Measurements from ENCODE around the gene CATSPER3. TPM values are rescaled to one million over a fixed set of nuclear protein-coding genes. Genes with fewer than 3 reads are reported as not detected.

The CATSPER3 gene
- polyA plus RNA-seq, 5 donors, result 0.74 to 1.1 (median 0.89) TPM

DNA sequence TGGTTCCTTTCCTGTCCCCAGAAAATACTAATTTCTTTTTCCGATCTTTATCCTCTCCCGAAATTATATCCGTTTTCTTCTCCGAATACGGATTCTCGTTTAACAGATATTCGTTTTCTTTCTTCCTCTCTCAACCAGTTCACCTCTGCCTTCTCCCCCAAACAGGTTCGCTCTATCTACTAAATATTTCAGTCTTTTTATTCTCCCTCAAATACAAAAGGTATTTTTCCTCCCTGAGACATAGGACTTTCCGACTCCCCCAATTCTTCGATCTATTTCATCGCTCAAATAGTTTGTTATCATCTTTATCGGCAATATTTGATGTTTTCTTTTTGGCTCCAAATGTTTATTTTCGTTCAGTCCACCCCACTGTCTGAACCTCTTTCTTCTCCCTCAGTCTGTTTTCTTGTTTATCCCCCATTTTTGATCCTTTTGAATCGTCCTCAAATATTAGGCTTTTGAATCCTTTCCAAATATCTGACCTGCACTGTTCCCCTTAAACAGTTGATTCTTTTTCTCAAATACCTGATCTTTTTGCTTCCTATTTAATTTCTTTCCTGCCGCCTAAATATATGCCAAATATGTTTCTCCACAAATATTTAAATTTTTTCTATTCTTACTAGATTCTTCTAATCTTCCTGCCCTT is 61.9 kb downstream of the CATSPER3 start:
- DNase-seq, result no peak

DNA sequence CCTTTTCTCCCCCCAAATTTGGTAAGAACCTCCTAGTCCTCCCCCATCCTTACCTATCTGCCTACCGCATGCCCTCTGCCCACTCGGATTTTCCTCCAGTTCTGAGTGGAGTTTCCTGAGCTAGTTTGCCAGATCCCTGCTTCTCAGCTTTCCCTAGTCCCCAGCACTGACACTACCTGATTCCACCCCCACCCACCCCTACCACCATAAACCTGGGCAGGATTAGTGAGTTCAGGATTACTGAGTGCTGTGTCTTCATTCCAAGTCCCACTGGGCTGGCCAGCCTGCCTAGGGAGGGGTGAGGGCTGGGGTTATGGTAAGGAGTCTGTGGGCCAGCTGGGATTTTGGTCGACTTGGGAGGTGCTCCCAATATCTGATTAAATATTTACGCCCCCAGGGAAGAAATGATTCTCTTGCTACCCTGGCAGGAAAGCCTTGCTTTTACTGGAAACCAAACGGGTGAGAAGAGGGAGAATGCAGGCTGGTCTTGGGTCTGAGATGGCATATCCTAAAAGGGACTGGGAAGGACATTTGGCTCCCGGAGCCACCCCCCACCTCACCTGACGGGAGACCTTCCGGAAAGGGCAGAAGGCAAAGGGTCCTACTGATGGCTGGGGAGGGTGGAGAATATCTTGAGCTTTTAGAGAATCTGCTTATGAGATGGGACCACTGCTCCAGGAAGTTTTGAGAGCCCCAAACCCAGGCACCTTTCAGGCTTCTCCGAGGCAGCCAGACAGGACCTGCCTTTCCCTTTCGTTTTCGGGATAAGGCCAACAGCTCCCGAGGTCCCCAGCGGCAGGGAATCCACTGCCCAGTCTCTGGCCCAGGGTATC is 62.6 kb downstream of the CATSPER3 start:
- DNase-seq, result no peak

DNA sequence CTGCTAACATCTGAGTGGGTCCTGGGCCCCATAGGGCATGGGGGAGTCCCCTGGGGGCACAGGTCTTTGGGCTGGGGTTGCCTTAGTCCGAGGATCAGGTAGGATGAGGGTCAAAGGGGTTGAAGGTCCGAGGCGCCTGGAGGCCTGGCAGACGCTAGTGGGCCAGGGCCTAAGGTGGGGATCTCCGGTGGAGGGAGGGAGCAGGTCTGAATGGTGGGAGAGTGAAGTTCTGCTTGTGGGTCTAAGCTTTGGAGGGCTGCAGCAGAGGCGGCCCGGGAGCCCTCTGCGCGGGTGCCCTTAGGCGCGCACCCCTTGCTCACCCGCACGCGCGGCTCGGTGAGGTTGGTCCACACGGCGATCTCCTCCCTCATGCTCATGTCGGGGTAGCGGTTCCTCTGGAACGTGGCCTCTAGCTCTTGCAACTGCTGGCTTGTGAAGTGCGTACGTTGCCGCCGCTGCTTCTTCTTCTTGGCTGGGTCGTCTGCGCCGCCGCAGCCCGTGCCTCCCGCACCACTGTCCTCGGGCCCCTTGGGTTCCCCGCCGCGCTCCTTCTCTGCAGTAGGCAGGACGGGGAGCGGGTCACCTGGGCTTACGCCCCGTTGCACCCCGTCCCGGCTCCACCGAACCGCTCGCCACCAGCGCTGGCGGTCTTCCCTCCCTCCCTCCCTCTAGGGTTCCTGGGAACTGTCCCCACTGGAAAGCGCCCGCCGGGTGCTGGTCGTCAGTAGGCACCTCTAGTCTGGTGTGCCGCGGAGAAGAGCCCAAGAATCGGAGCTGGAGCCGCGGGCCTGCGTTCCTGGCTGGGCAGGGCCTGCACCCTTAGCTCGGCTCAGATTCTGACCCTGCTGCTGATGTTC is 63.5 kb downstream of the CATSPER3 start:
- DNase-seq, result no peak

DNA sequence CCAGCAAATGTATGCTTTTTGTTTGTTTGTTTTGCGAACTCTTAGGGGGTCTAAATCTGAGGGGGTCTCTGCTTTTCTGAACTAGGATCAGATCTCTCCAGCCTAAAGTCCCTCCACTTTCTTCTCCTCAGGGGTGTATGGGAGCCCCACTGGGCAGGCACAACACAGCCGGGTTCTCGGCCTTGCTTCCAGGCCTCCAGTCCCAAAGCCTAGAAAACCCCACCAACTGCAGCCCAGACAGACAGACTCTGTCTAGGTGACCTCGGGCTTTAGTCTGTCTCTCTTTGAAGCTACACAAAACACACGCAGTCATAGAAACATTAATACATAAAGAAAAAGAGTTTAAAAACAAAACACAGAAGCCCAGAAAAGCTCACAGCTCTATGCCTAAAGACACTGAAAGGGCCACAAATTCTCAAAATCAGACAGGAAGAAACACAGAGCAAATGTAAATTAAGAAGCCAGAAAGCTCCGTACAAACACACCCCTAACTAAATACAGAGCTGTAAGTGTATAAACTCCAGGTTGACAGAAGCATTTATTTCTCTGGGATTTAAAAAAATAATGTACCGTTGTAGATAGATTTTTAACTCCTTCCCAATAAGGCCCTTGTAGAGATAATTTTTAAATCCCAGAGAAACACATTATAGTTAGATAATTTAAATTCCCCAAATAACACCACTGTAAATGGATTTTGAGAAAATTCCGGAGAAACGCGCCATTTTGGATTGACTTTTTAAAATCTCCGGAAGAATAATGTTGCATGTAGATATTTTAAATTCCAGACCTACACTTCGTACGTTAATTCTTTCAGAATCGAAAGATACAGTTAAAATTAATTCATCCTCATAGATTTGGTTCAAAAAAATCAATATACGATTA is 64.3 kb downstream of the CATSPER3 start:
- no peak for DNase-seq

DNA sequence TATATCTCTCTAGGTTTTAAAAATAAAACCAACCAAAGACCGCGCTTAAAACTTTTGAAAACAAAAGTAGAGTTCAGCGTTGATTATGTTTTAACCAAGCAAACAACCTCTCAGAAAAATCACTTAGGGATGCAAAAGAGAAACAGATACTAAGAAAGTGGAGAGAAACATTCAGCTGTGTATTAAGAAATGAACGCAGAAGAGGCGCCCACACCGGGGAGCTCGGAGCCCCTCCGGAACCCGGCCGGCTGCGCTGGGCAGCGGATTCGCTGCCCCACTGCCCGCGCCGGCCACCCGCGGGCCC is 64.9 kb downstream of the CATSPER3 start:
- DNase-seq, result no peak

DNA sequence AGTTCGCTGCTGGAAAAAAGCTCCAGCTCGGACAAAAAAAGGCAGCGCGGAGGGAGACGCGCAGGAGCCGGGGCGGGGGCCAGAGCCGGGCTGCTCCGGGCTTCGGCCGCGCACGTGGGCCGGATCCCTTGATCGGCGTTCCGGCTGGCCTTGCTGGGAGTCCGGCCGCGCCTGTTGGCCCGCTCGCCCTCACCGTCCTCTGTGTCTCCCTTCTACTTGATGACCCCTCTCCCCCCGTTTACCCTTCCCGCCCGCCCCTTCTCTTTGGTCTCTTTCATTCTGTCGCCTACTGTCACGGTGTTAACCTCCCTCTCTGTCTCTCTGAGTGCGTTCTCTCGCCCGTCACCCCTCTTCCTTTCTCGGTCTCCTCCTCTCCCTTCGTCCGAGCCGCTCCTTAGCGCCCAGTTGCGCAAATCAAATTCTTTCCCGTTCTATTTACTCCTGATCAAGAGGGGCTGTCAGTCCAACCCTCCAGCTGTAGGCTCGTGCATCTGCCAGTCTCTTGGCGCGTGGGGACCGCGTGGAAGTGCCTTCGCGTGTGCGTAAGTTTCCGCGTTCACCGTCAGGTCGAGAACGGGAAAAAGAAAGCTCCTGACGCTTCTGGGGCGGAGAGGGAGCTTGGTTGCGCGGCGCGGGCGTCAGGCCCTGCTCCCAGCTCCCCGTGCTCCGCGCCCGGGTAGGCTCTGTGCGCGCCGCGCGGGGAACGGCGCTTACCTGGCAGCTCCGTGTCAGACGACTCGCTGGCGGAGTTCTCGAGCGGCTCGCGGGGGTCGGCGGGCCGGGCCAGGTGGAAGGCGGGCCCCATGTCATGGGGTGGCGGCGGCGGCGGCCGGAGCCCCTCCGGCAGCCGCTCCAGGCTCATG is 65.5 kb downstream of the CATSPER3 start:
- no peak for DNase-seq

DNA sequence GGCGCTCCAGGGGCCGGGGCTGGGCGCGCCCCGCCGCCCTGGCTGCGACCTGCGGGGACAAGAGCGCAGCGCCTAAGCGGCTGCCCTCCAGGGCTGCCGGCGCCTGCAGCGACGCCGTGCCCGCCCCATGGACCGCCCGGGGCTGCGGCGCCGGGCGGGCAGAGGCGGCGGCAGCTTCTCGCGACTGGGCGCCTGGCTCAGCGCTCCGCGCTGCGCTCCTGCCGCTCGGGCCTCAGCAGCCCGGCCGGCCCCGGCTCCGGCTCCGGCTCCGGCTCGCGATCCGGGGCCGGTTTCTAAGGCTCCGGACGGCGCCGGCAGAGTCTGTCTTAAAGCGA is 66.2 kb downstream of the CATSPER3 start, which contains the start of gene PITX1:
Gene PITX1 (minus strand): TSS at position 328 of the 335 bp plus-strand sequence. CDS start 347 bp downstream, outside the sequence.
- DNase-seq, result no peak

DNA sequence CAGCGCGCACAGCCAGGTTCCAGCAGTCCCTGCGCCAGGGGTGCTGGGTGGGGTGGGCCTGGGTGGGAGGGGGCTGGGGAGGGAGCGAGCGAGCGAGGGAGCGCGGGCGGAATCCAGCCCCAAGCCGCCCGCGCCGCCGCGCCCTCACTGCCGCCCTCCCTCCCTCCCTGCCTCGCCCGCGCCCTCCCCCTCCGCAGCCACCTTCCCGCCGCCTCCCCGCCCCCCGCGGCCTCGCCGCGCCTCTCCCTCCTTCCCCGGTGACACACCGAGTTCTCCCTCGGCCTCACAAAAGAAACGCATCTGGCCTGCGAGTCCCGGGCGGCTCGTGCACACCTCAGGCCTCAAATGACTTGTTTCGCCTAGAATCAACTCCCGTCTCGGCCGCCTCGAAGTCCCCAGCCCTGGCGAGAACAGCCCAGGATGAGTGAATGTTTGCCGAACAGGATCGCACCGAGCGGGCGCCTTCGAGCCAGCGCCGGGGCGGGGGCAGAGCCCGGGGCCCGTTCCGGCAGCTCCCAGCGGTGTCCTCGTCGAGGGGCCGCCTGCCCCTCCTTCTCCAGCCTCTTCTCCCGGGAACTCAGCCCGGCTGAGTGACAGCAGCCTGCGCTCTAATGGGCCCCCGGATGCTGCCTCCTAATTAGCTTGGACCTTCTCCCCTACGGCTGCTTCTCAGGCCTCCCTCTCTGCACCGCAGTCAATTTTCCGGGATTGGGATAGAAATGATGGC is 66.7 kb downstream of the CATSPER3 start:
- DNase-seq, result no peak

DNA sequence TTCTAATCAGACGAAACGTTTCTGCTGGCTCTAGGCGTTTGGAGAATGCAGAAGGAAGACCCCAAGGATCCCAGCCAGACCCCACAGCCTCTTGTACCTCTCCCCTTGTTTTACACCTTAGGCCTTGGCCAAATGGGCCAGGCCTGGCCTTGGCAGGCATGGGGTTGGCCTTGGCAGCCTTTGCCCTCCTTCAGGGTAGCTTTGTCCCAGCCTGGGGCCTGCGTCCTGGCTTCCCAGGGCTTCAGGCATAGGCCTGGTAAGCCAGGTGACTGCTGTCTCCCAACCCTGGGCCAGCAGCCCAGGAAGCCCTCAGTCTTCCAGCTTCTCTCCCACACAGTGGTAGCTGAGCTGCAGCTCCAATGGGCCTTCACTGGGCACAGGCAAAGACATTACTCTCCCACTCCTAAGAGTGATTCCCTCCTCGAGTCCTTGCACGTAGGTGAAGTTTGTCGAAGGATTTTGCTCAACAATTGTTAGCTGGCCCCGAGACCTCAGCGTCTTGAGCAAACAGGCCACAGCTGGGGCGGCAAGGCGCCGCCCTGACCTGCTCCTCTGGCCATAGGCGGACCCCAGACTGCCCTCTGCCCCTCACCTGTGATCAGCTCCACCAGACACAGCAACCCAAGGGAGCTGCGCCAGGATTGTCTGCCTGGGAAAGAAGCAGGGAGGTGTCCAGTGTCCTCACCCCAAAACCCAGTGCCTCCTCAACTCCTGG is 67.4 kb downstream of the CATSPER3 start:
- DNase-seq, result no peak

DNA sequence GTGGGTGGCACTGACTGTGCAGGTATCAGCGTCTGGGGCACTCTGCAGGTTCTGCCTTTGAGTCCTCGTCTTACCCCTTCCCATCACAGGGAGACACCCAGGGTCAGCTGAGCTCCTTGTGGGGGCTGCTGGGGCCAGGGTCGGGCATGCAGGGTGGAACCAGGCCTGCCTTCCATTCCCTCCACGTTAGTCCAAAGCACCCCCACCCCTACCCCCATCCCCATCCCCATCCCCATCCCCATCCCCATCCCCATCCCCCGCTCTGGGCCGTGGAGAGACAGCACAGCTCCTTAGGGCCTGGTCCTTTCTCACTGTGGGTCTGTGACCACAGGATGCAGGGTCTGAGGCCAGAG is 67.9 kb downstream of the CATSPER3 start:
- no peak for DNase-seq

DNA sequence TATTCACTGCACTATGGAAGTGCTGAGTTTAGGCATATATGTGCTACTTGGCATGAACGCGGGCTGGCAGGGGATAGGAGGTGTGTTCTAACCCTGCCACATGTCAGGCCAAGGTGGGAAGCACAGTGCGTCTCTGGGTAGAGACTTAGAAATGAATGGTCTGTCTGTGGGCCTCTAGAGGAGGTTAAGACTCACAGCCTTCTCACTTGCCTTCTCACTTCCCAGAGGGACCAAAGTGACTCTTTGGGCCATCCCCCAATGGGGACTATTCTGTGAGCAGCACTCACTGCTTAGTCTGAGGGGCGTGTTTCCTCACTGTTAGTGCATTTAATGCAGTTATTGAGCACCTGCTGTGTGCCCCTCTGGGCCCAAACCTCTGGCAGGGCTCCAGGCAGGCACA is 68.7 kb downstream of the CATSPER3 start:
- DNase-seq, result no peak

DNA sequence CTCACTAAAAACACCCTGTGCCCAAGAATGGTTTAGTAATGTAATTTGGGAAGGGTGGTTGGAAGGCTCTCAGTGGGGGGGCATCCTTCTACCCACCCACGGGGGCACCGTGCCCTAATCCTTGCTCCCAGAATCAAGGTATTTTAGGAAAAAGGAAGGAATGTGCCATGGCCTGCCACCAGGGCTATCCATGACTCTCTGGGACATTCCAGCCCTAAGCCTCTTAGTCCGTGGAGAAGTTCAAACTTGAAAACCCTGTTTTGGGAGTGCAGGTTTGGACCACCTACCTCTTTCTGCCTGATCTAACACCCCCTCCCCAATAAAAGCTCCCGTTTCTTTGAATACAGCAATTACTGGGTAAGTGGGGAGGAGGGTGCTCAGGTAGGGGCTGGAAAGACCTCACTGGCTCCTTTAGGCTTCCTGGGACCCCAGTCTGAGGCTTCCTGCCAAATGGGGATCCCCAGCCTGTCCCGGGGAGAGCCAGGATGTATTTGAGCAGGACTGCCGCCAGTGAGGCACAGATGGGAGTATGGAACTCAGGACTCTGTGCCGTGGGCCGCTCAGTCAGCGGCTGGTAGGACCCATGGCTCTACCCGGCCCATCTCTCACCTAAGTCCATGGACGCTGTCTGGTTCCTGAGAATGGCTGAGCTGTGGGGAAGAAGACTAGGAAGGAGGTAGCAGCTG is 70.0 kb downstream of the CATSPER3 start:
- DNase-seq, result no peak

DNA sequence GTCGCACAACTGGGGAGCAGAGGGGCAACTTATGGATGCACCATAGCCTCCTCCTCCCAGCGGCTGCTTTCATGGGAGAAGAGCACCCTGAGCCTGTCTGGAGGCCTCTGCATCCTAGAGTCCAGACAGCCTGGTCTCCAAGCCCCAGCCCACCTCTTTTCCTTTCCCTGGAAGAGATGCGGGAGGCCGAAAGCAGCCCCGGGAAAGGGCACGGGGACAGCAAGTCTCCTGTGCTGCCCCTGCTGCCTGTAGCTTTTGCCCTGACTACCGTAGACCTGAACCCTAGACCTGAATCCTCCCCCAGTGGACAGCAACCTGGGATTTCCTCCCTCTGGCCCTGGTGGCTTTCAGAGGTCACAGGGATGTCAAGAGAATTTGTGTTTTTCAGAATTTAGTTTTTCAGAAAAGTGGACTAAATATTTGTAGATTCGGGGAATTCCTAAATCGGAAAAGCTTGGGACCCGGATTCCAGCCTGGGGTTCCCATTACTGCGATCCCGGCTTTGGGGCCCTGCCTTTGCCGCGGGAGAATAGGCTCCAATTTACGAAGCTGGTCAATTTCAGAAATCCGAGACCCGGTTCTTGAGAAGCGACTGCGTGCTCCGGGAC is 70.6 kb downstream of the CATSPER3 start:
- DNase-seq, result no peak

DNA sequence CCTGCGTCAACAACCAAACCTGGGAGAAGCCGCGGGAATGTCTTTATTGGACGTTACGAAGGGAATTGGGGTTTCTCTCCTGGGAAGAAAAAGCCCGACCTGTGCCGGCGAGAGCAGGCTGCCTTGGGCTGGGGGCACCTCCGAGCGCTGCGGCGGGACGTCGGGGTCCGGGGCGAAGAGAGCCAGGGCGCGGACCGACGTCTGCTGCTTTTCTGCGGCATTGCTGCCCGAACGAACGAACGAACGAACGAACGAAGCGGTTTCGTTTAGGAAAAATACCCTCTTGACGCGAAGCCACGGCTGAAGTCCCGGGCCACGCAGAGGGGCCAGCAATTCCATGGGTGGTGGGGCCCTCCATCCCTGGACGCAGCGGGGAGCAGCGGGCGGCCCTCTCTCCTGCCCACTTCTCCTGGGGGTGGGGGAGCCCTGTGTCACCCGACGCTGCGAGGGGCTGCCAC is 71.1 kb downstream of the CATSPER3 start:
- no peak for DNase-seq

DNA sequence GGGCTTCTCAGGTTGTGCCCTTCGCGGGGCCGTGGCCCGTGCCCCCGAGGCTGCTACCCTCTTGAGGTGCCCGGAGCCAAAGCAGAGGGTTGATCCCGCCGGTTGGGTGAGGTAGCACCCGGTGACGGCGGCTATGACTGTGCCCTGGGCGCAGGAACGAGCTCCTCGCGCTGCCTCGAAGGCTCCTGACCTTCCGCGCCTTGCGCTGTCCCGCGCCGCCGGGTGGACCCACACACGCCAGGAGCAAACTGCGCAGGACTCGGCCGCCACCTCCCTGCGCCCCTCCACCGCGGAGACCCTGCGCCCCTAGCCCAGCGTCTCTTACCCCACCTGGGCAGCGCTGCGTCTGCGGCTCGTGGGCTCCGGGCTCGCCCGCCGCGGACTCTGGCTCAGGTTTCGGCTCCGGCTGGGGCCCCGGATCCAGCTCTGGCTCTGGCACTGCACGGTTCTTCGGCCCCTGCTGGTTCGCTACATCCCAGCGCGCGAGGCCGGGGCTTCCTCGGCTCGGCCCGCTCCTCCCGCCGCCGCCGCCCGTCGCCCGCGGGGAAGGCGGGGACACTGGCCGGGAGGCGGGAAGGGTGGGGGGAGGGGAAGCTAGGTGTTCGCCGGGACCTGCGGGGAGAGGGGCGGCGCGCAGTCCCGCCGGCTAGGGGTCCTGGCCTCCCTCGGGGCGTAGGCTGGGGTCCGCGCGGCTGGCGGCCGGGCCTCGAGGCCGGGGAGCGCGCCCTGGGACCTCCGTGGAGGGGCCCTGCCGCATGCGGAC is 71.7 kb downstream of the CATSPER3 start:
- no peak for DNase-seq

DNA sequence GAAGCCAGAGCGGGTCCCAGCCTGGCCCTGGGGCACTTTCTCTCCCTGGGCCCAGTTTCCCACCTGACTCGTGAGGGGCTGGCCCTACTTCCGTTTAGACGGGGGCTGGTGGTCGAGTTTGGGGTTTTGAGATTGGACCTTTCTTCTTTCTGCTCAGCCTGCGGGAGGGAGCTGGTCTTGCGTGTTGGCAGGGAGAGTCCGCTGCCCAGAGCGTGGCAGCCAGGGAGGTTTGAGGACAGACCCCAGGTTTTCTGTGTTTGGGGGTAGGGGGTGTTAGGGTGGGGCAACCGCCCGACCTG is 72.3 kb downstream of the CATSPER3 start:
- no peak for DNase-seq

DNA sequence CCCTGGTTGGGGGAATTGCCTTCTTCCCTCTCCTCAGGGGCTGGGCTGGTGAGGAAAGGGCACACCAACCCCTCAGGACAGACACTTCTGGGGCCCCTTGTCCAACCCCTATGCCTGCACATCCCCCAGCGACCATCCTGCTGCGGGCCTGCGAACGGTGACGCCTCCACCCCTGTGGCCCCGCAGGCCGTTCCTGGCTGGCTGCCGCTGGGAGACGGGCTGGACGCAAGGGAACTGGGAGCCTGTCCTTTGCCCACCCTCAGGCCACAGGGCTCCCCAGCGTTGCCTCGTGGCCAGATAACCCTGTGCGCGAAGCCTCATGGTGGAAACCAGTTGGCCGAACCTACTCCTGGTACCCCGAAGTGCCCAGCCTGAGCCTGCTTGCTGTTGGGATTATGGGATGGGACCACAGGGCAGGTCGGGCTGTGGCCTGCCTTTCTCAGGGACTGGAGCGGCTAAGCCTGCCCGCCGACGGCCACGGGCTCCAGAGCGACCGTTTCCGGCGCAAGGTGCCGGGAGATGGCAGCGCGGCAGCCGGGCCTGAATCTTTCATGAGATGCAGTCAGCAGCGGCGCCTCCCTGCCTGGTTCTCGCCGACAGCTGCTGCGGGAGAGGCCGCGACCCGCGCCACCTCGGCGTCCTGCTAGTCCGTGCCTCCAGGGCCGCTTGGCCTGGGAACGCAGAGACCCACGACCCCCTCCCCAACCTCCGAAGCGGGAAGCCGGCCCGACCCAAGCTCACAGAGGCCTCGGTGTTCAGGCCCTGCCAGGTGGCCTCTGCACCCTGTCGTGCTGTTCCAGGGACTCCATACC is 72.8 kb downstream of the CATSPER3 start:
- no peak for DNase-seq

All from right lung (tissue), 5 donors.